ENCODE results near the gene JPH2.

DNA sequence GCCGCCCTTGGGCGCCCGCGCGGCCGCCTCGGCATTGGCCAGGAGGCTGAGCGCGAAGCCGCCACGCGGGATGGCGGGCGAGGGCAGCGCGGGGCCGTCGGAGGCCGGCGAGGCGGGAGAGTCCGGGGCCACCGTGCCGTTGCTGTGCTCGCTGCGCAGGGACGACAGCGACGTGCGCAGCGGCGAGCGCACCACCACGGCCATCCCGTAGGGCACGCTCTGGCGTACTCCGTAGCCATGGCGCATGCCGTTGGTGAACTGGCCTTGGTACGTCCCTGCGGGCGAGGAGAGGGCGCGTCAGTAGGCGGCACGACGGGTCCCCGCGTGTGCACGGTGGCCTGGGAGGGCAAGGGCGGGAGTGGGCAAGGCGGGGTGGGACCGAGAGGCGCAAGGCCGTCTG, 26.9 kb downstream of the JPH2 start:
- TF ChIP-seq HNF4A (conservative IDR thresholded peaks at IDR 0.05) (no peak), FOXA1 (IDR thresholded peaks at IDR 0.05) (no peak), SP1 (IDR thresholded peaks at IDR 0.05) (no peak), JUND (IDR thresholded peaks at IDR 0.05) (no peak), MAX (IDR thresholded peaks at IDR 0.05) (no peak), TAF1 (conservative IDR thresholded peaks at IDR 0.05) (no peak), ATF3 (IDR thresholded peaks at IDR 0.05) (no peak), GABPA (IDR thresholded peaks at IDR 0.05 in 1 of 2, conservative IDR thresholded peaks at IDR 0.05 in 1 of 2) (no peak), RAD21 (IDR thresholded peaks at IDR 0.05) (no peak), EGR1 (IDR thresholded peaks at IDR 0.05; ENCODE audit: low read depth in 2 of 2) (no peak), ZBTB33 (IDR thresholded peaks at IDR 0.05) (no peak)
- TF ChIP-seq, protein P1, sequence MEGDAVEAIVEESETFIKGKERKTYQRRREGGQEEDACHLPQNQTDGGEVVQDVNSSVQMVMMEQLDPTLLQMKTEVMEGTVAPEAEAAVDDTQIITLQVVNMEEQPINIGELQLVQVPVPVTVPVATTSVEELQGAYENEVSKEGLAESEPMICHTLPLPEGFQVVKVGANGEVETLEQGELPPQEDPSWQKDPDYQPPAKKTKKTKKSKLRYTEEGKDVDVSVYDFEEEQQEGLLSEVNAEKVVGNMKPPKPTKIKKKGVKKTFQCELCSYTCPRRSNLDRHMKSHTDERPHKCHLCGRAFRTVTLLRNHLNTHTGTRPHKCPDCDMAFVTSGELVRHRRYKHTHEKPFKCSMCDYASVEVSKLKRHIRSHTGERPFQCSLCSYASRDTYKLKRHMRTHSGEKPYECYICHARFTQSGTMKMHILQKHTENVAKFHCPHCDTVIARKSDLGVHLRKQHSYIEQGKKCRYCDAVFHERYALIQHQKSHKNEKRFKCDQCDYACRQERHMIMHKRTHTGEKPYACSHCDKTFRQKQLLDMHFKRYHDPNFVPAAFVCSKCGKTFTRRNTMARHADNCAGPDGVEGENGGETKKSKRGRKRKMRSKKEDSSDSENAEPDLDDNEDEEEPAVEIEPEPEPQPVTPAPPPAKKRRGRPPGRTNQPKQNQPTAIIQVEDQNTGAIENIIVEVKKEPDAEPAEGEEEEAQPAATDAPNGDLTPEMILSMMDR (IDR thresholded peaks at IDR 0.05; ENCODE audit: low read depth, low read length, missing input control) = no peak
- TF ChIP-seq, protein P2, sequence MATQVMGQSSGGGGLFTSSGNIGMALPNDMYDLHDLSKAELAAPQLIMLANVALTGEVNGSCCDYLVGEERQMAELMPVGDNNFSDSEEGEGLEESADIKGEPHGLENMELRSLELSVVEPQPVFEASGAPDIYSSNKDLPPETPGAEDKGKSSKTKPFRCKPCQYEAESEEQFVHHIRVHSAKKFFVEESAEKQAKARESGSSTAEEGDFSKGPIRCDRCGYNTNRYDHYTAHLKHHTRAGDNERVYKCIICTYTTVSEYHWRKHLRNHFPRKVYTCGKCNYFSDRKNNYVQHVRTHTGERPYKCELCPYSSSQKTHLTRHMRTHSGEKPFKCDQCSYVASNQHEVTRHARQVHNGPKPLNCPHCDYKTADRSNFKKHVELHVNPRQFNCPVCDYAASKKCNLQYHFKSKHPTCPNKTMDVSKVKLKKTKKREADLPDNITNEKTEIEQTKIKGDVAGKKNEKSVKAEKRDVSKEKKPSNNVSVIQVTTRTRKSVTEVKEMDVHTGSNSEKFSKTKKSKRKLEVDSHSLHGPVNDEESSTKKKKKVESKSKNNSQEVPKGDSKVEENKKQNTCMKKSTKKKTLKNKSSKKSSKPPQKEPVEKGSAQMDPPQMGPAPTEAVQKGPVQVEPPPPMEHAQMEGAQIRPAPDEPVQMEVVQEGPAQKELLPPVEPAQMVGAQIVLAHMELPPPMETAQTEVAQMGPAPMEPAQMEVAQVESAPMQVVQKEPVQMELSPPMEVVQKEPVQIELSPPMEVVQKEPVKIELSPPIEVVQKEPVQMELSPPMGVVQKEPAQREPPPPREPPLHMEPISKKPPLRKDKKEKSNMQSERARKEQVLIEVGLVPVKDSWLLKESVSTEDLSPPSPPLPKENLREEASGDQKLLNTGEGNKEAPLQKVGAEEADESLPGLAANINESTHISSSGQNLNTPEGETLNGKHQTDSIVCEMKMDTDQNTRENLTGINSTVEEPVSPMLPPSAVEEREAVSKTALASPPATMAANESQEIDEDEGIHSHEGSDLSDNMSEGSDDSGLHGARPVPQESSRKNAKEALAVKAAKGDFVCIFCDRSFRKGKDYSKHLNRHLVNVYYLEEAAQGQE (IDR thresholded peaks at IDR 0.05) = no peak
